ENCODE measurements around the gene AFG3L2.

AFG3L2 gene

GRCh38 chr18:12324991-12325725 lies 51.9 kb downstream of the AFG3L2 start:
- DNase-seq (ENCODE audit: low spot score): no peak

GRCh38 chr18:12321333-12321732 lies 55.7 kb downstream of the AFG3L2 start:
- no peak for DNase-seq (ENCODE audit: low spot score)

- no peak for DNase-seq (ENCODE audit: low spot score)
Measured at GRCh38 chr18:12318857-12319256, 58.2 kb downstream of the AFG3L2 start.

GRCh38 chr18:12318334-12318697 lies 58.7 kb downstream of the AFG3L2 start:
- DNase-seq (ENCODE audit: low spot score): no peak

GRCh38 chr18:12317664-12318333 lies 59.2 kb downstream of the AFG3L2 start:
- DNase-seq (ENCODE audit: low spot score): peak; percentile 55

DNA sequence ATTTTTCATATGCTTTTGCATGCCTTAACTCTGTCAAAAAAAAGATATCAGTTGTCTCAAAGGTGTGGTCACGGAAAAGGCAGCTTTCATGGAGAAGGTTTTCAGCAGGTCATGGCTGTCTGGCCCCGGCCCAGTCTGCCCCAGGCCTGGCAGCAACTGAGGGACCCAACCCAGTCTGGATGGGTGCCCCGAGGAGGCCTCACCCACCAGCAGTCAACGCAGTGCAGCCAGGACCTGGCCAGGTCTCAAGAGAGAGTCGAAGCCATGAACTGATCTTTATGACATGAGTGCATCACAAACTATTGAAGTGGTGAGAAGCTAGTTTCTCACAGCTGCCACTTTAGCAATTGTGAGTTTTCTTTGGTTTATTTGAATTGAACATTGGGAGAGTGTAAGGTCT lies 61.1 kb downstream of the AFG3L2 start:
- DNase-seq (ENCODE audit: low spot score): no peak

- DNase-seq (ENCODE audit: low spot score): no peak
Measured at GRCh38 chr18:12315490-12315889, 61.5 kb downstream of the AFG3L2 start.

DNA sequence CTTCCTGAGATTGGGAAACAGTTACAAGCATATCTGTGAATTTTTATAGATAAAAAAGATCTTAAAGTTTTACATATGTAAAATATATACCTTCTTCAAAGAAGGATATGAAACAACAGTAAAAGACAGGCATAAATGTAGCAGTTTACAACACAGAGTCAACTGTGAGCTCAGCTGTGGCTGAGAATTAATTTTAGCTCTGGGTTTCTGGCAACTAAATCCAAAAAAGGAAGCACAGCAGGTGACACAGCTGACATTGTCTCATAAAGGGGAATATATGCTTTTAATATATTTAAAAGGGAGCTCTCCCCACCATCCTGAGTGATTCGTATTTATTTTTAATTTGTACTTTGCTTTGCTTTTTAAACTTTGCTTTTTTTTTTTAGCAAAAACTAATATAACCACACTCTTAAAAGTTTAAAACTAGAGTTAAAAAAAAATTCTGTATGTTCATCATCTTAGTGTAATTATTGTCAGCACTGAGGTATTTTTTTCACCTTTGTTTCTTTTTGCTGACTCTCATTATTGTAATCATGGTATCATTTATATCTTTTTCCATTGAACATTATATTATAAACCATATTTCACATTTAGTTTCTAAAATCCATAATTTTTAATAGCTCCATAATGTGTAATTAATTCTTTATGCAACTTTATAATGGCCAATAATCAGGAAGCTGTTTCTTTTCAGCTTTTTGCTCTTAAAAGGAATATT lies 62.3 kb downstream of the AFG3L2 start:
- DNase-seq (ENCODE audit: low spot score): no peak

DNA sequence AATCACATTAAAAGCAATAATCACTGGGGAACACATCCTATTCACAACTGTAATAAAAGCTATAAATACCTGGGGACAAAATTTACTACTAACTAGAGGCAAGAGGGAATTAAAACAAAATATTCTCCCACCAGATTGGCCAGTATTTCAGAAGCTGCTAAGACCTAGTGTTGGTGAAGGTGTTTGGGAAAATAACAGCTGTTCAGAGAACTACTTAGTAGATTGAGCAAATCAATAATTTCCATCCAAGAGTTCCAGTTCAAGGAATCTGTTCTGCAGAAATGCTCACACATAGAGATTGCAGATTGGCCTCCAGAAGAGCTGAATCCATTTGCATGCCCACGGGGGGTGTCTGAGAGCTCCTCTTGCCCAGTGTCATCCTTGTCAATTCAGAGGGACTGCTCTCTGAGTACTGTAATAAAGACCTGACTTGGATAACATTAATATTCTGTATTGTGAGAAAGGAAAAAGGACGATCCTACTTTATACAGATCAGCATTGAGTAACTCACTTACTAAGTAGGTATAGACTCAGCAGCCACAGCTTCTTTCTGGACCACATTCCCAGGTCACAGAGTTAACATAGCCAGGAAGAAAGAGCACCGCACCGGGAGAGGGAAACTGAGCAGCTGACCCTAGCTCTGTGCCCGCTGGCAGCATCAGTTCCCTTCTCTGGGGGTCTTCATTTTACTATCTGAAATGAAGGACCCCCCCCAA lies 63.3 kb downstream of the AFG3L2 start:
- no peak for DNase-seq (ENCODE audit: low spot score)

DNA sequence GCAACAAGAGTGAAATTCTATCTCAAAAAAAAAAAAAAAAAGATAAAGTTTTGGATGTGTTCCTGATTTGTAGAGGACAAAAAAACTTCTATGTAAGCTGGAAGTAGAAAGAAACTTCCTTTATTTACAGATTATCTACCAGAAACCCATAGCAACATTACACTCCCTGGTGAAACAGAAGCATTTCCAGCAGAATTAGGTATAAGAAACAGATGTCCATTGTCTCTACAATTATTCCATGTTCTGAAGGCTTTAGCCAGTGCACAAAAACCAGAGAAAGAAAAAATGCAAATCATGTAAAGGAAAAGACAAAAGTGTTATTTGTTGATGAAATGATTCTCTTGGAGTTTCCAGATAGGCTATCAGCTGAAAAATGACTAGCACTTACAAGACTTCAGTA lies 64.1 kb downstream of the AFG3L2 start:
- DNase-seq (ENCODE audit: low spot score): no peak

DNA sequence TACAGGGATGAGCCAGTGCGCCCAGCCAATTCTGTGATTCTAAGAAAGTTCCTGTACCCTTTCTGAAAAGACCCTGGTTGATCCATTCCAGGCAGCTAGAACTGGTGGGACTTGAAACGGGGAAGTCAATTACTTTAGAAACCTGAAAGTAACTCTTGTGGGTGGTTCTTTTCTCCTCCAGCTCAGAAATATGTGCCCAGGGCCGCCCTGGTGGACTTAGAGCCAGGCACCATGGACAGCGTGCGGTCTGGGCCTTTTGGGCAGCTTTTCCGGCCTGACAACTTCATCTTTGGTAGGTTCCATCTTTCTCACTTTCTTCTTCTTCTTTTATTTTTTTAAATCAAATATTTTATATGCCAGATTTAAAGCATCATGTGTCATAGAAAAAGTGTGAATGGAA lies 66.3 kb downstream of the AFG3L2 start:
- DNase-seq (ENCODE audit: low spot score): no peak

DNA sequence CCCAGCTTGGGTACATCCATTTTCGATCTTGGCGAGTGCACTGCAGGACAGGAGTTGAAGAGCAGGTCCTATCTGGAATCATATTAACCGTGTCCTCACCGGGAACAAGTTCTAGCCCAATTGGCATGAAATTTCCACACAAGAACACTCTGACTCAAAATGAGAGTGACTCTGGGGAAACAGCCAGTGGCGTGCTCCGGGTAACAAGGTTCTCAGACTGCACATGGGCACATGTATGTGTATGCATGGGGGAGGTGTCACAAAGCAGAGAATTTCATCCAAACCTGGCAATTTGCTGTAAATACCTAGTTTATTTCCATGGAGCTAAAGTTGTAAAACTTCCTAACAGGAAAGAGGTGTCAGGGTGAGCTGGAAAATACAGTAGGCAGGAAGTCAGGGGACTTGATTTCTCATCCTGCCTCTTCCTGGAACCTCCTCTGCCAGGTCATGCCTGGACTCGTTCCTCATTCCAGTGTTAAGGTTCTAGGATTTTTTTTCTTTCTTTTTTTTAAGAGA lies 67.3 kb downstream of the AFG3L2 start:
- peak; percentile 19 for DNase-seq (ENCODE audit: low spot score)

- DNase-seq (ENCODE audit: low spot score): peak; percentile 91
Measured at GRCh38 chr18:12308386-12309100, 68.5 kb downstream of the AFG3L2 start.

DNA sequence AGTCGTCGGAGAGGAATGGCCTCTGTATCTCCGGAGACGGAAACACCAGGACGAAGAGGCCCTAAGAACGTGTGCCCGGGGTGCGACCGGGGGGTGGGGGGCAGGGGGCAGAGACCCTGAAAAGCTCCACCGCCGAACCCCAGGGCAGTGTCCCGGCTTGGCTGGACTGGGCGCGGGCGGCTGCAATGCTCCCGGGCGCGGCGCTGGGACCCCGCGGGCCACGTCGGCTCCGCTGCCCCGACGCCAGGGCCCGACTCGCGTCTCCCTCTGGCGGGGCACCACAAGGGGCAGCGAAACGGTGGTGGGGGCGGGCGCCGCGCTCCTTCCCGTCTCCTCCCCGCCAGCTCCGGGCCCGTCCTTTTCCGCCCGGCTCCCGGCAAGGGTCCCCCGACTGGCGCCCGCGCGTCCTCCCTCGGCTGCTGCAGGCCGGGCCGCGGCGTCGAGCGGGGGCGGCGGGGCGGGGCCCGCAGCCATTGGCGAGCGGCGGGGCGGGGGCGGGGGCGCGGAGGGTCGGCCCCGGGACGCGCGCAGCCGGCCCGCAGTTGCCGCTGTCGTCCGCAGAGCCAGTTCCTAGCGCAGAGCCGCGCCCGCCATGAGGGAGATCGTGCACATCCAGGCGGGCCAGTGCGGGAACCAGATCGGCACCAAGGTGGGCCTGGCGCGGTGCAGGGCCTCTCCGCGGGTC lies 69.2 kb downstream of the AFG3L2 start, which contains the start of gene TUBB6:
TUBB6 (plus strand) TSS at position 541 of the 685 bp plus-strand sequence; CDS start at position 593, 52 bp downstream.
- DNase-seq (ENCODE audit: low spot score): peak; percentile 97

GRCh38 chr18:12306752-12307700 lies 70.0 kb downstream of the AFG3L2 start:
- DNase-seq (ENCODE audit: low spot score): peak; percentile 81

- DNase-seq (ENCODE audit: low spot score): no peak
Measured at GRCh38 chr18:12305930-12306629, 70.9 kb downstream of the AFG3L2 start.

GRCh38 chr18:12305211-12305610 lies 71.8 kb downstream of the AFG3L2 start:
- DNase-seq (ENCODE audit: low spot score): no peak

GRCh38 chr18:12304351-12305210 lies 72.4 kb downstream of the AFG3L2 start:
- DNase-seq (ENCODE audit: low spot score): no peak

Data from GM03348 (cell line).